GM12865 (cell line): Measurements from ENCODE around the gene PLA2G2C.

ENCODE experiments used
- DNase-seq: peaks from one replicate; pipeline ENCODE4 v3.0.0; 2010; ENCODE audit warnings: low read depth
- H3K4me3 ChIP-seq: 2 replicates; pipeline ENCODE4 v1.5.1; 2011; ENCODE audit warnings: mild to moderate bottlenecking, low read depth, low read length, control low read depth
- CTCF ChIP-seq: IDR thresholded peaks from 2 replicates; pipeline ENCODE4 v1.5.1; 2011; ENCODE audit warnings: low read length, control low read depth, low read depth, inconsistent platforms; ENCODE audit not compliant: insufficient read depth; ENCODE audit errors: missing control alignments

PLA2G2C gene

GRCh38 chr1:20216574-20216973 lies 30.3 kb upstream of the PLA2G2C start:
- peak; percentile 60 for TF ChIP-seq CTCF
- no peak overlapping the region for H3K4me3 ChIP-seq
- peak; percentile 70 for DNase-seq

DNA sequence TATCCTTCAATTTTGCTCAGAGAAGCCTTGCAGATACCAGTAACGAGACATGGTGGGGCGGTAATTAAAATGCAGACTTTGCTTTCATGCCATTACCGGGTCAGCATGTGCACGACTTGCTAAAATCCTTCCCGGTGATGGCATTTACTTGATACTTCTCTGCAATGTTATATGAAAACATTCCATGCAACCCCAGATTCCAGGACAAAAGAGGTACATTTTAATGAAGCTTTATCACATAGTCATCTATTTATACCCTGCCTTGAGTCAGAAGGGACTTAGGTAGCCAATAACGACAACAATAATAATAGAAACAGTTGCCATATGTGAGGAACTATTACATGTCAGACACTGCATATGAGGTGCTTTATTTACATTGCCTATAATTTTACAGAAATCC lies 29.4 kb upstream of the PLA2G2C start:
- no peak overlapping the region for H3K4me3 ChIP-seq
- TF ChIP-seq CTCF: no peak
- DNase-seq: no peak

DNA sequence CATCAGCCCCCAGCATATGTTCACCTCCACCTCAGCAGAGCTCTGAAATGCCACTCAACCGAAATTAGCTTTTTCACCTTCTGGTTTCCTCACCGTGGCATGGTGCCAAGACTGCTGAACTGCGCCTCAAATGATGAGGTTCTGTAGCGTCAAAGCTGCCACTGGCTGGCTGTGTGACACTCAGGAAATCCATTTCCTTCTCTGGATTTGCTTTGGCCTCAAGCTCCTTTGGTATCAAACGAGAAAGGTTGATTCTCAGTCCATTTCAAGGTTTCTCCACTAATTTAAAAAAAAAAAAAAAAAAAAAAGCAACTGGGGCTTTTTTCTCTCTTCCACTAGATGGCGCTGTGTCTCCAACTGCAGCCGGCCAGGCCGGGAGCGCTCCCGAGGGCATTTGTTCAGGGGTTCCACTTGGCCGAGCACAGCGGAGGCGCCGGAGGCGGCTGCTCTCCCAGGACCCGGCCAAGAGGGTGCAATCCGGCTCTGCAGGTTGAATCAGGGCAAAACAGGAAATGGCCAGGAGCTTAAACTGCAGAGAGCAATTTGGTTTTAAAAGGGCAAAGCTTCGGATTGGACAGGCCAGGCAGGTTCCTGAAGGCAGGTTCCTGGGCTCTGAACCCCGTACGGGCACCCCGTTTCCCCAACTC lies 26.5 kb upstream of the PLA2G2C start:
- no peak overlapping the region for H3K4me3 ChIP-seq
- TF ChIP-seq CTCF: peak; percentile 64
- DNase-seq: peak; percentile 74

DNA sequence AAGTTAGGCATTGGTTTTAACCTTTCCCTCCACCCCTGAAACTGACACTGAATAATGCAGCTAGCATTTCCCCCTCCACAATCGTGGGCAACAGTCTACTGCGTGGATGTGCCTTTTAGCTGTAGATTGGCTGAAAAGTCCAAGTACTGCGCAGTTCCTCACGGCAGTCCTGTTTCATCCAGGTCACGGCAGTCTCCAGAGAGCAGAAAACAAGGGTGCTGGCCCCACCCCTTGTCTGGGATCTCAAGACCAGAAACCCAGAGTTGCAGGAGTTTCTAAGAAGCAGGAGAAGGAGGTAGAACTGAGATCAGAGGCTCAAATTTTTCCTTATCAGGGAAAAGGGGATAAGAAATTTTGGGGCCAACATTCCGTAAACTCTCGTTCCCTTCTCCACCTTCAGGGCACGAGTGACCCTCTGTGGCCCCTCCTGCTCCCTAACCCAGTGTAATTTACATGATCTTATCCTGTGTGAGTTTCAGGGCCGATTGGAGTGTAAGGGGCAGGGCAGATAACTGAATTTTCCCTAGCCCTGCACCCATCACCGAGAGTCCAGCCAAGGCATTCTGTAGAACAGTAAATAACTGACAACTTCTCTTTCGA lies 25.9 kb upstream of the PLA2G2C start:
- DNase-seq: no peak
- TF ChIP-seq CTCF: no peak
- no peak overlapping the region for H3K4me3 ChIP-seq

DNA sequence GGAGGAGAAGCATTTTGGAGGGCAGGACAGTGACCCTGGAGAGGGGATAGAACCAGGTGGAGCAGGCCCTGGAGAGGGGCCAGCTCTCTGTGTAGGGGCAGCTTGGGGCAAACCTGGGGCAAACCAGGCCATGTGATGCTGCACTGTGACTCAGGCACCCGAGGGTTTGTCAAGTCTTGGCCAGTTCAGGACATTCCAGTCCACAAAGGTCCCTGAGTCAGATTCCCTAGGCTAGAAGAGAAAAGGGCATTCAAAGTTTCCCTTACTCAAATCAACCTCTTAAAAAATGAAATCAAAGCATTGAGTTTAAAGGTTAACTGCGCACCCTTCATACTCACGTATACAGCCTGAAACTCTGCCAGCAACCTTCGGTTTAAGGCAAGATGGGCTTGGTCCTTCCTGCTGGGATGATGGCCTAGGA lies 25.2 kb upstream of the PLA2G2C start:
- no peak for TF ChIP-seq CTCF
- DNase-seq: no peak
- H3K4me3 ChIP-seq: no peak overlapping the region

DNA sequence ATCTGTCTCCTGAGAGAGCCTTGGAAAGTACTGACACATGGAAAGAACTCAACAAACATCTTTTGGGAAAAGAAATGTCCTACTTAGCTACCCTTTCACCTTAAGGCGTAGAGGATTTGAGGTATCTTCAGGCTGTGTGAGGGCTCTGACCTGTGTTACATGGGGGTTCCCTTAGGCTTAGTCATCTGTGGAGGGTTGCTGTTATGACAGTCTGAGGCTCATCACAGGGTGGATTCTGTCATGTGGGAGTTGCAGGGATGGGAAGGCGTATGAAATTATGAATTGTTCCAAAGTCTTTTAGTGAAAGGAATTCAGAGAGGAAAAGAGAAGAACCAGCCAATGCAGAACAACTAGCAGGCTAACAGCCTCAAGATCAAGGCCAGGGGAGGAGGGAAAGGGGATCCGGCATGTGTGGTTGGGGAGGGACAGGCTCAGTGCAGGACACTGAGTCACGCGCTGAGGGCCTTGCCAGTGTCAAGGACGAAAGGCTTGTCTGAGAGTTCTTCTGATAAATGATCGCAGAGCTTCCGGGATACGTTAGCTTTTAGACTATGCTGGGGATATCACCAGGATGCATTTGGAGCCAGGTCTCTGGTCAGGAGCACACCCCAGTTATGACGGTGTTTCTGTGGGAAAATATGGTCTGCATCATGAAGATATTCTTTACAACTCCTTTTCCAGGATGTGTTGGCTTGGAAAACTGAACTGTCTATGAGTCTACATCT lies 24.6 kb upstream of the PLA2G2C start:
- DNase-seq: no peak
- H3K4me3 ChIP-seq: no peak overlapping the region
- no peak for TF ChIP-seq CTCF
